Muscle of leg (tissue), 11 donors: ENCODE data around the gene TTLL10. TPM values are rescaled to one million over a fixed set of nuclear protein-coding genes. Genes with fewer than 3 reads are reported as not detected.
"Not testable (repeated sequence)": the region's sequence is repeated elsewhere in the genome, so short reads cannot be mapped to it uniquely, and the experiment has no call there.

Experiments used
- DNase-seq: peaks from one replicate; pipeline ENCODE4 v3.0.0; 2013
- H3K27ac ChIP-seq: one replicate; pipeline ENCODE4 v1.5.1; 2013; ENCODE audit warnings: mild to moderate bottlenecking, low read length, control low read depth
- H3K27me3 ChIP-seq: one replicate; pipeline ENCODE4 v1.6.1; 2013; ENCODE audit warnings: low read length; ENCODE audit not compliant: control insufficient read depth, insufficient read depth
- H3K36me3 ChIP-seq: one replicate; pipeline ENCODE4 v1.6.1; 2013; ENCODE audit warnings: low read length; ENCODE audit not compliant: control insufficient read depth, insufficient read depth
- H3K4me1 ChIP-seq: one replicate; pipeline ENCODE4 v1.6.1; 2013; ENCODE audit warnings: low read length; ENCODE audit not compliant: control insufficient read depth, insufficient read depth
- H3K4me3 ChIP-seq: one replicate; pipeline ENCODE4 v1.5.1; 2013; ENCODE audit warnings: low read length, control low read depth
- H3K9me3 ChIP-seq: replicated peaks from 2 replicates; pipeline ENCODE4 v1.6.1; 2013; ENCODE audit warnings: low read depth, low read length; ENCODE audit not compliant: control insufficient read depth
- WGBS: methylation state at CpG from one replicate; pipeline ENCODE4 v1.1.5; 2013; ENCODE audit warnings: missing lambda C conversion rate; ENCODE audit not compliant: insufficient coverage; 5-methylcytosine and 5-hydroxymethylcytosine counted together
- polyA plus RNA-seq, 8 donors: library from polyadenylated mRNA; unstranded; fragments of 120-200 nt; gene quantifications; one replicate each; pipeline versions ENCODE4 v1.2.1 to v1.2.3, GENCODE V29; 2013; ENCODE audit warnings: inconsistent platforms in 1 of 8, low replicate concordance in 1 of 8; ENCODE audit not compliant: insufficient read length in 8 of 8, insufficient read depth in 1 of 8
- total RNA-seq: library from RNA; stranded (reverse); fragments of 120-200 nt; gene quantifications from one replicate; pipeline ENCODE4 v1.2.4, GENCODE V29; 2013

TTLL10 gene
- total and polyA plus RNA-seq, 9 donors = 0.09 to 0.59 (median 0.28) TPM; not detected in 1

DNA sequence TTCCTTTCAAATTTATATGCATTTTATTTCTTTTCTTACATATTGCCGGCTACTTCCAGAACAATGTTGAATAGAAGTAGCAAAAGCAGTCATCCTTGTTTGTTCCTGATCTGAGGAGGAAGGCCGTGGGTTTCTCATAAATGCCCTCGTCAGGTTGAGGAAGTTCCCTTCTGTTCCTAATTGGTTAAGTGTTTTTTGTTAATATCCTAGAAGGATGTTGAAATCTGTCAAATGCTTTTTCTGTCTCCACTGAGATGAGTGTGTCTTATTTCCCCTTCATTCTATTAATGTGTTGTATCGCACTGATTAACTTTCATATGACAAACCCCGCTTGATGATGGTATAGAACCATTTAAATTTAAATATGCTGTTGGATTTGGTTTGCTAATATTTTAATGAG is 15.4 kb downstream of the TTLL10 start:
- Histone ChIP-seq H3K4me3 (no peak overlapping the region), H3K9me3 (peaks cover 8% of the 10 kb centered on the region), H3K27ac (no peak overlapping the region), H3K4me1 (peaks cover 8% of the 10 kb centered on the region), H3K36me3 (no peaks in the 10 kb centered on the region), H3K27me3 (peaks cover 2% of the 10 kb centered on the region)
- no peak for DNase-seq
- 90% methylated on average over 2 of the region's 5 CpGs for WGBS

DNA sequence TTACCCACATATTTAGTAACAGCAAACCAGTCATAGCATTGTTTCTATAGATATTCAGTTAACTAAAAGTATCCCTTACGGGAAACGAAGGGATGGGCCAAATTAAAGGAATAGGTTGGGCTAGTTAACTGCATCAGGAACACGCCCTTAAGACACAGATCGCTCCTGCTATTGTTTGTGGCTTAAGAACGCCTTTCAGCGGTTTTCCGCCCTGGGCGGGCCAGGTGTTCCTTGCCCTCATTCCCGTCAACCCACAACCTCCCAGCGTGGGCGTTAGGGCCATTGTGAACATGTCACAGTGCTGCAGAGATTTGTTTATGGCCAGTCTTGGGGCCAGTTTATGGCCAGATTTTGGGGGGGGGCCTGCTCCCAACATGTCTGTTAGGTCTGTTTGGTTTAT is 18.1 kb downstream of the TTLL10 start:
- H3K4me1 ChIP-seq = no peaks in the 10 kb centered on the region
- WGBS = 78% methylated on average over 11 of the region's 11 CpGs
- peaks cover 4% of the 10 kb centered on the region for H3K27me3 ChIP-seq
- H3K4me3 ChIP-seq = no peak overlapping the region
- H3K36me3 ChIP-seq = no peaks in the 10 kb centered on the region
- DNase-seq = no peak
- H3K9me3 ChIP-seq = peaks cover 11% of the 10 kb centered on the region
- H3K27ac ChIP-seq = no peak overlapping the region

DNA sequence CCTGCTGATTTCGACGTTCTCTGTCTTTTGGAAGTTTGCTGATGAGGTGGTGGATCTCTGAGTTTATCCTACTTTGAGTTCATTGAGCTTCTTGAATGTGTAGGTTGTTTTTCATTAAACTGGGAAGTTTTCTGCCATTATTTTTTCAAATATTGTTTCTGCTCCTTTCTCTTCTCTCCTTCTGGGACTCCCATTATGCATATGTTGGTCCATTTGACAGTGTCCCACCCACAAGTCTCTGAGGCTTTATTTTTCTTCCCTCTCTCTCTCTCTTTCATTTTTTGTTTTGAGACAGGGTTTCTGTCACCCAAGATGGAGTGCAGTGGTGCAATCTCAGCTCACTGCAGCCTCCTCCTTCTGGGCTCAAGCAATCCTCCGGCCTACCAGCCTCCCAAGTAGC is 21.0 kb downstream of the TTLL10 start:
- no peak overlapping the region for H3K4me3 ChIP-seq
- H3K27me3 ChIP-seq = peaks cover 5% of the 10 kb centered on the region
- no peaks in the 10 kb centered on the region for H3K4me1 ChIP-seq
- no peak overlapping the region for H3K27ac ChIP-seq
- H3K9me3 ChIP-seq = peaks cover 9% of the 10 kb centered on the region
- no CpG with 5 or more reads among the region's 3 CpGs for whole genome bisulfite sequencing
- DNase-seq = no peak
- H3K36me3 ChIP-seq = no peaks in the 10 kb centered on the region

DNA sequence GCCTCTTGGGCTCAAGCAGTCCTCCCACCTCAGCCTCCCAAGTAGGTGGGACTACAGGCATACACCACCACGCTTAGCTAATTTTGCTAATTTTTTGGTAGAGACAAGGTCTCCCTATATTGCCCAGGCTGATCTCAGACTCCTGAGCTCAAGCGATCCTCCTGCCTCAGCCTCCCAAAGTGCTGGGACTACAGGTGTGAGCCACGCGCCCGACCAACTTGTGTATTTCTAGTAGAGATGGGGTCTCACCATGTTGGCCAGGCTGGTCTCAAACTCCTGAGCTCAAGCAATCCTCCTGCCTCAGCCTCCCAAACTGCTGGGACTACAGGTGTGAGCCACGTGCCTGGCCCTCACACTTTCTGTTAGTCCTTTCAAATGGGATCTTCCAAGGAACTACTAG is 22.0 kb downstream of the TTLL10 start:
- H3K4me1 ChIP-seq, DNase-seq, H3K36me3 ChIP-seq, H3K27ac ChIP-seq, H3K9me3 ChIP-seq, H3K4me3 ChIP-seq: not testable (repeated sequence)
- H3K27me3 ChIP-seq = peaks cover 14% of the 10 kb centered on the region
- WGBS = 100% methylated on average over 2 of the region's 6 CpGs

DNA sequence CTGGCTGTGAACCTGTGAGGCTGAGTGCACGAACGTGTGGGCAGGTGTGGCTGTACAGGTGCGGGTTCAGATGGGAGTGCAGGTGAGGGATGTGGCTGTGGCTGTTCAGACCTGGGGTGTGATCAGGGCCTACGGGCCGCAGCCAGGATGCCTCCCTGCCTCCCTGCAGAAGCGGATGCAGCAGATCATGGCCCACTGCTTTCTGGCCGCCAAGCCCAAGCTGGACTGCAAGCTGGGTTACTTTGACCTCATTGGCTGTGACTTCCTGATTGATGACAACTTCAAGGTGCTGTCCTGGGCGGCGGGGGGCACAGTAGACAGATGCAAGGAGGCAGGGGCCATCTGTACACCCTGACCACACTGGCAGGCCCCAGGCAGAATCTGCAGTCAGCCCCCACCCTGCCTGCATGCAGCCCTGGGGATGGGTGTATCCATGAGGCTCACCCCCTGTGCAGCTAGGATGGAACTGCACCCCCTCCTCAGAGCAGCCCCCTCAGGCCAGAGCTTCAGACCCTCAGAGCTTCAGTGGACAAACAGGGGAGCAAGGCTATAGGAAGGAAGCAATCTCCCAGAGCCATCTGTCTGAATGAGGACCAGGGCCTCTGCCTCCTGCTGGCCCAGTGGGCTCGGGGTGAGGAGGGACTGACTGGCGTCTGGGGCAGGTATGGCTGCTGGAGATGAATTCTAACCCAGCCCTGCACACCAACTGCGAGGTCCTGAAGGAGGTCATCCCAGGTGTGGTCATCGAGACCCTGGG is 22.9 kb downstream of the TTLL10 start:
- DNase-seq = no peak
- H3K9me3 ChIP-seq = peaks cover 3% of the 10 kb centered on the region
- peaks cover 7% of the 10 kb centered on the region for H3K4me1 ChIP-seq
- H3K4me3 ChIP-seq = no peak overlapping the region
- WGBS = 72% methylated on average over 11 of the region's 13 CpGs
- no peaks in the 10 kb centered on the region for H3K36me3 ChIP-seq
- H3K27me3 ChIP-seq = peaks cover 14% of the 10 kb centered on the region
- no peak overlapping the region for H3K27ac ChIP-seq

DNA sequence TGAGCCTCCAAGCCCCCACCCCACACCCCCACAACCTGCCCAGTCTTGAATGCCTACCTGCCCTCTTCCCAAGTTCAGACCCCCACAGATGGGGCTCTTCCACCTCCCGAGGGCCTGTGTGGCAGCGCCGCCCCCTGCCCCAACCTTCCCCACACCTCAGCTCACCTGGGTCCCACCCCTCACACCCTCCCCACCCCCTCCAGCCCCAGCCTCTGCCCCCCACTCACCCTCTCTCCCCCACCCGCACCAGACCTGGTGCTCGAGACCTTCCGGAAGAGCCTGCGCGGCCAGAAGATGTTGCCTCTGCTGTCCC is 23.5 kb downstream of the TTLL10 start:
- 82% methylated on average over 3 of the region's 8 CpGs for whole genome bisulfite sequencing
- DNase-seq = no peak
- peaks cover 7% of the 10 kb centered on the region for H3K4me1 ChIP-seq
- no peaks in the 10 kb centered on the region for H3K36me3 ChIP-seq
- peaks cover 3% of the 10 kb centered on the region for H3K9me3 ChIP-seq
- H3K27ac ChIP-seq = no peak overlapping the region
- H3K27me3 ChIP-seq = peaks cover 14% of the 10 kb centered on the region
- no peak overlapping the region for H3K4me3 ChIP-seq

DNA sequence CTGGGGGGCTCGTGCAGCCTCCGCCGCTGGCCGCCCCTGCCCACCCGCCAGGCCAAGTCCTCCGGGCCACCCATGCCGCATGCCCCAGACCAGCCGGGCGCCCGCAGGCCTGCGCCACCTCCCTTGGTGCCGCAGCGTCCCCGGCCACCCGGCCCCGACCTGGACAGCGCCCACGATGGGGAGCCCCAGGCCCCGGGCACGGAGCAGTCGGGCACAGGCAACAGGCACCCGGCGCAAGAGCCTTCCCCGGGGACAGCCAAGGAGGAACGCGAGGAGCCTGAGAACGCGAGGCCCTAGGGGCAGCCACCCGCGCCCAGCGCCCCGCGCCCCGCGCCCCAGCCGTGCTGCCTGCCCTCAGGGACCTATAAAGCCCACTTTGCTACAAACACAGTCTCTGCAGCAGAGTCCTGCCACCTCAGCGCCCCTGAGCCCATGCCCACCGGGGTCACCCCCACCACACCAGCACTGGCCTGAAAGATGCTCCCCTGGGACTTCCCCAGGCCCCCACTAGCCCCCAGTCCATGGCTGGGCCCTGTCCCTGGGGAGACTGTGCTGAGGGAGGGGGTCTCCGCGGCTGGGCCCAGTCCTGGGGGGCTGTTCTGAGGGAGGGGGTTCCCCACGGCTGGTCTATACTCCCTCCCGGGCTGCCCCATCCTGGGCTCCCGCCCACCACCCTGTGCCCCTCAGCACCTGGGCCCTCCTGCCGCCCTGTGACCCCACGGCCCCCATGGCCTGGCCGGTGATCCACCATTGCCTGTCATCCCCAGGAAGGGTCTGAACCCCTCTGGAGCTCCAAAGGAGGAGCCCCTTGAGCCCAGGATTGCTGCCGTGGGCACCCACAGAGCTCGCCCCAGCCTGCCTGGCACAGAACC is 24.1 kb downstream of the TTLL10 start:
- Histone ChIP-seq H3K27ac (no peak overlapping the region), H3K27me3 (peaks cover 14% of the 10 kb centered on the region), H3K36me3 (no peaks in the 10 kb centered on the region), H3K9me3 (peaks cover 3% of the 10 kb centered on the region), H3K4me3 (no peak overlapping the region), H3K4me1 (peaks cover 7% of the 10 kb centered on the region)
- no peak for DNase-seq
- 89% methylated on average over 39 of the region's 48 CpGs for WGBS

DNA sequence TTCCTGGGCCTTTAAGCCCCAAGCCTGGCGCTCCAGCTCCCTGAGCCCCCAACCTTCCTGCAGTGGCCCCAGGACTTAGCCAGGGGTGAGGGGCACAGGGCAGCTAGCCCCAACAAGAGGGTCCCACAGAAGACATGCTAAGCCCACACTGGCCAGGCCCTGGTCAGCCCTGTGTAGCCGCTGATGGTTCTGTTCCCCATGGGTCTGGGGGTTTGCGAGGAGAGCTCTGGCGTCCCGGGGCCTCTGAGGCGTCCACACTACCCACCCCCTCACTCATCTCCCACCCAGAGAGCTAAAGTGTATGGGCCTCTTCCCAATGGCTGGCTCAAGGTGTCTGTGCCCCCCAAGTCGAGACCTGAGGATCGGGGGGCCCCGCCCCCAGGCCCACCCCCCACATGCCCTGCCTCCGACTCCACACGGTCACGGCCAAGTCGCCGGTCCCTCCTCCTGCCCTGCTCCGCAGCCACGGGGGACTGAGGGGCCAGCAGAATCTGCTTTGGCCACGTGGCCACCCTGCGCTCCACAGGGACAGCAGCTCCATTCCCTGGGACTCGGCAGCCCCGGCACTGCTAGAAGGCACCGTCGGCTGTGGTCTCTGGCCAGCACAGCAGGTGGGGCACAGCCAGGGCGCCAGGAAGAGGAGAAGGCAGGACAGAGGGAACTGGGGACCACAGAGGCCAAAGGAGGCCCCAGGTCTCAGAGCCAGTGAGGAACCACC is 24.9 kb downstream of the TTLL10 start:
- no peaks in the 10 kb centered on the region for H3K36me3 ChIP-seq
- H3K9me3 ChIP-seq = peaks cover 3% of the 10 kb centered on the region
- no peak overlapping the region for H3K27ac ChIP-seq
- H3K4me1 ChIP-seq = peaks cover 8% of the 10 kb centered on the region
- H3K4me3 ChIP-seq = no peak overlapping the region
- DNase-seq = no peak
- 56% methylated on average over 13 of the region's 23 CpGs for WGBS
- H3K27me3 ChIP-seq = peaks cover 14% of the 10 kb centered on the region

DNA sequence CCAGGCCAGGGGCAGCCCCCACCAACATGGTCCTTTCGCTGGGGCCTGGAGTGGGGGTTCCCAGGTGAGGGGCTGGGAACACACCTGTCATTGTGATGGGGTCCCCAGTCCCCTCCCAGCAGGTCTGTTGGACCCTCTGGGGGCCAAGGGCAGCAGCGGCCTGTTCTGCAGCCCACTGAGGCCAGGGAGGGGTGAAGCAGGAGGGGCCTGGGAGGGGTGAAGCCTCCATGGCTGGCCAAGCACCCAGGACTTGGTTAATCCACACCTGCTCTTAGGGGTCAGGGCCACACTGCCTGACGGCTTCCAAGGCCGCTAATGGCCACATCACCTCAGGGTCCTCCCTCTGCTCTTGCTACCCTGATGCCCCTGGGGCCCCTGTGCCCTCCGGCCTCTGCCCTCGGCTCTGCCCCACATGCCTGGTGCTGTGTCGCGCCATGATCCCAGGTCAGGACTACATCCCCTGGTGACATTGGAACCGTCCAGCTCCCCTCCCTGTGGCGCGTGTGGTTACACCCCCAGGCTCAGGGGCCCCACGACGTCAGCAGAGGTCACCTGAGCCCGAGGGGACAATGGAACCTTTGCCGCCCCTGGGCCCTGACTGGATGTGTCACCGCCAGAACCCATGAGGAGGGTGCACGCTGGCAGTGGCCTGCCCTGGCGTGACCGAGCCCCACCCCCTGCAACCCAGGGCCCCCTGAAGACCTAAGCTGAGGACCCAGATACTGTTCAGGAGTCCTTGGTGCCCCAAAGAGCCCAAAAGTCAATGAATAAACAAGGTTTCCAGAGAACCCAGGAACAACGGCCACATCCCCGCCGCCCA is 25.7 kb downstream of the TTLL10 start:
- WGBS = 81% methylated on average over 21 of the region's 22 CpGs
- peaks cover 14% of the 10 kb centered on the region for H3K4me1 ChIP-seq
- H3K27ac ChIP-seq = no peak overlapping the region
- H3K4me3 ChIP-seq = no peak overlapping the region
- no peak for DNase-seq
- H3K27me3 ChIP-seq = peaks cover 14% of the 10 kb centered on the region
- peaks cover 2% of the 10 kb centered on the region for H3K9me3 ChIP-seq
- no peaks in the 10 kb centered on the region for H3K36me3 ChIP-seq
